Measurements from ENCODE around the gene CFAP20.

The CFAP20 gene

DNA sequence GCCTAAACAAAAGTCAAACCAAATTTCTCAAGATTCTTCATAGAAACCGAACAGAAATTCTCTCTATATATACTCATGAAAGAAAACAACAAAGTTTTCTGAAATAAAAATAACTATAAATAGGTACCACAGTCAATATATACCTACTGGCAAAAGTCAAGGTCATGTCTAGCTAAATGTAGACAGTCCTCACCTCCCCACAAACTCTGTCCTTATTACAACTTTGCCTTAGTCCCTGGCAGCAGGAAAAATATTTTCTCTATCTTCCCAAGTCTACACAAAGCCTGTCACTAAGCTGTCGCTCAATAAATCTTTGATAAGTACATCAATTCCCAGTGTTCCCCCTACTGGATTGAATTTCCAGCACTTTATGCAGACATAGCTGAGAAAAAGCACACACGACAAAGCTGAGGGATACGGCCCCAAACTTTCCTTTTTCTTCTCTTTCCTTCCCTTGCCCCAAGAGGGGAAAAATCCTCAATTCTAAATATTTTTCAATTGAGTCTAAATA, 2.7 kb downstream of the CFAP20 start:
- no peak for DNase-seq (ENCODE audit: extremely low read depth, low read depth)
- peak overlapping the region; percentile 88 for H3K4me3 ChIP-seq (replicated peaks; ENCODE audit: low read depth, low read length)
- TF ChIP-seq CTCF (IDR thresholded peaks at IDR 0.05; ENCODE audit: low read depth, low read length, missing control alignments) = no peak

DNA sequence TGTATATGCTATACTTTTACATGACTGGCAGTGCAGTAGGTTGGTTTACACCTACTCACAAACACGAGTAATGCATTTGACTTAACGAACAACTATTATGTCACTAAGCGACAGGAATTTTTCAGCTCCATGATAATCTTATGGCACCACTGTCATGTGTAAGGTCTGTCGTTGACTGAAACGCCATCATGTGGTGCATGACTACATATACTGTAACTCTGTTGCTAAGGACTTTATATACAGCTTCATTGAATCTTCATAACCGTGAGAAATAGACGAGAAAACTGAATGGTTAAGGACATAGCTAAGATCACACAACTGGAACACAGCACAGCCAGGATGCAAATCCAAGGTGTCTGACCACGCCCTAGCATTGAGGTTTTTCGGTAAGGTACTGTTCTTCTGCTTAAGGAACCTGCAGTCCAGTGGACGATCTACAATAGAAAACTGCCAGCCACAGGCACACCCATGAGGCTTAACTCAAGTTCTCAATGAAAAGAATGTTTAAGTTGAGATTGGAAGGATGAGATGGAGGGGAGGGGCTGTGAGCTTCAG, 3.3 kb downstream of the CFAP20 start:
- no peak for TF ChIP-seq CTCF (IDR thresholded peaks at IDR 0.05; ENCODE audit: low read depth, low read length, missing control alignments)
- no peak overlapping the region for H3K4me3 ChIP-seq (replicated peaks; ENCODE audit: low read depth, low read length)
- DNase-seq (ENCODE audit: extremely low read depth, low read depth) = no peak

GRCh38 chr16:58125041-58125440, 4.1 kb downstream of the CFAP20 start:
- TF ChIP-seq CTCF (IDR thresholded peaks at IDR 0.05; ENCODE audit: low read depth, low read length, missing control alignments) = no peak
- no peak for DNase-seq (ENCODE audit: extremely low read depth, low read depth)
- H3K4me3 ChIP-seq (replicated peaks; ENCODE audit: low read depth, low read length) = no peak overlapping the region

- no peak overlapping the region for H3K4me3 ChIP-seq (replicated peaks; ENCODE audit: low read depth, low read length)
- TF ChIP-seq CTCF (IDR thresholded peaks at IDR 0.05; ENCODE audit: low read depth, low read length, missing control alignments) = no peak
- no peak for DNase-seq (ENCODE audit: extremely low read depth, low read depth)
These were observed 4.6 kb downstream of the CFAP20 start for GRCh38 chr16:58124601-58124915.

DNA sequence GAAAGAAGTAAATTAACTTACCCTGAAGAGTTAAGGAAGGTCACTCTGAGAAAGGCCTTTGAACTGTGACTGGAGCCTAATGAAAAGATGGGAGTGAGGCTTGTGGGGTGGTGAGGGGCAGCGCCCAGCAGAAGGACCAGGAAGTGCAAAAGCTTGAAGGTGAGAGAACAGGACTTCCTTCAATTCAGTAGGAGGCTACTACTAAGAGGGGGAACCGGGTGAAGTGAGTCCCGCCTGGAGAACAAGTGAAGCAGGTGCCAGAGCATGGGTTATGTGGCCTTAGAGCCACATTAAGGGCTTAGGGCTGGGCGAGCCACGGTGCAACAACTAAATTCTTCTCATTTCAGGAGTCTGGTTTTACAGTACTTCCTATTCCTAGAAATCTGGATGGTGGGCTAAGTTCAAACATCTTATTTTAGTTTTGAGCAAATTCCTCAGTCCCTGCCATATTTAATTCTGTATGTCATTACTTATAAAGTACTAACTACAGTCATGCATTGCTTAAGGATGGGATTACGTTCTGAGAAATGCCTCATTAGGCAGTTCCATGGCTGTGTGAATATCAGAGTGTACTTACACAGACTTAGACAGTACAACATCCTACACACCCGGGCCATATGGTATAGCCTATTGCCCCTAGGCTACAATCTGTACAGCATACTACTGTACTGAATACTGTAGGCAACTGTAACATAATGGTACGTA, 5.1 kb downstream of the CFAP20 start:
- H3K4me3 ChIP-seq (replicated peaks; ENCODE audit: low read depth, low read length) = no peak overlapping the region
- TF ChIP-seq CTCF (IDR thresholded peaks at IDR 0.05; ENCODE audit: low read depth, low read length, missing control alignments) = no peak

DNA sequence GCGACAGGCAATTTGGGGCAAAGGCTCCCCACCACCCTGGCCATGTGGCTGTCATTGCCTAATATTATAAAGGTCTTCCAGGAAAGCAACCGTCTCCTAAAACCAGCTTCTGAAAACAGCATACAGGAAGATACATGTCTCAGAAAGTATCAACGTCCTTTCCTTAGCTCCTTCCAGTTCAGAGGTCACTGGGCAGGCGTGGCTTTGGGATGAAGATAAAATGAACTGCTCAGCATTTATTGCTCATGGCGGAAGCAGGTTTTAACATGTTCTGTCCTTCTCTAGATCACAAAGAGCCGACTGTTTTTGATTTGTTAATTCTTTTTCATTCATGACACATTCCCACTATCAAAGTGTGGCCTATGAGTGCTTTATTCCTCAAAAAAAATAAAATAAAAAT, 8.0 kb downstream of the CFAP20 start:
- no peak overlapping the region for H3K4me3 ChIP-seq (replicated peaks; ENCODE audit: low read depth, low read length)
- no peak for DNase-seq (ENCODE audit: extremely low read depth, low read depth)
- TF ChIP-seq CTCF (IDR thresholded peaks at IDR 0.05; ENCODE audit: low read depth, low read length, missing control alignments) = no peak

More for the DNA sequence above, 5.1 kb downstream of the CFAP20 start:
- DNase-seq (ENCODE audit: extremely low read depth, low read depth) = no peak

All from HFF-Myc (cell line).